ENCODE results near the gene GPC5.

DNA sequence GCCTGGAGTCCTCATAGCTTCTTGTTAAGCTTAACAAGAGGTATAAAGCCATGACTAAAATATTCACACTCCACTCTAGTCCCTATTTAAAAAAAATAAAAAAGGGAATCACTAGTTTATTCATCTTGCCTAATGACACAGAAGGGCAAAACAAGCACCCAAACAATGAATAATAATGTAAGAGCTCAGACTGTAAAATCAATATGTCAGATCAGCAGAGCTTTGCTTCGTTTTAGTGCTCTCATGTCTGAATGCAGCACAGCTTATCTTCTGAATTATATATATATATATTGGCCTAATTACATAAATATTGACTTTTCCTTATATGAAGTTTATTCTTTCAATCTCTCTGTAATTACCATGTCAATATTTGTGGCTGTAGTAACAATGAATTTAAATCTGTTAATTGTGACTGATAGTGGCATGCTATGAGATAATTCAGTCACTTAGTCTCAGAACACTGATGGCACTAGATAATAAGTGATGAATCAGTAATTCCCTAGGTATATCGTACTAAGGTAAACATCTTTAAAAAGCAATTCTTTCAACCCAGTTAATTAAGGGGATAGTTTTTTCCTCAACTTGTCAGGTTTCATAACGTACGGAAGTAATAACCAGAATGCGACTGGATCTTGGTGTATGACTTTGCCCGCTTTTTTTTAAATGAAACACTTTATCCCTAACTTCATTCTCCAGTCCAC lies 1466.3 kb downstream of the GPC5 start:
- TF ChIP-seq, protein P1, sequence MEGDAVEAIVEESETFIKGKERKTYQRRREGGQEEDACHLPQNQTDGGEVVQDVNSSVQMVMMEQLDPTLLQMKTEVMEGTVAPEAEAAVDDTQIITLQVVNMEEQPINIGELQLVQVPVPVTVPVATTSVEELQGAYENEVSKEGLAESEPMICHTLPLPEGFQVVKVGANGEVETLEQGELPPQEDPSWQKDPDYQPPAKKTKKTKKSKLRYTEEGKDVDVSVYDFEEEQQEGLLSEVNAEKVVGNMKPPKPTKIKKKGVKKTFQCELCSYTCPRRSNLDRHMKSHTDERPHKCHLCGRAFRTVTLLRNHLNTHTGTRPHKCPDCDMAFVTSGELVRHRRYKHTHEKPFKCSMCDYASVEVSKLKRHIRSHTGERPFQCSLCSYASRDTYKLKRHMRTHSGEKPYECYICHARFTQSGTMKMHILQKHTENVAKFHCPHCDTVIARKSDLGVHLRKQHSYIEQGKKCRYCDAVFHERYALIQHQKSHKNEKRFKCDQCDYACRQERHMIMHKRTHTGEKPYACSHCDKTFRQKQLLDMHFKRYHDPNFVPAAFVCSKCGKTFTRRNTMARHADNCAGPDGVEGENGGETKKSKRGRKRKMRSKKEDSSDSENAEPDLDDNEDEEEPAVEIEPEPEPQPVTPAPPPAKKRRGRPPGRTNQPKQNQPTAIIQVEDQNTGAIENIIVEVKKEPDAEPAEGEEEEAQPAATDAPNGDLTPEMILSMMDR (IDR thresholded peaks at IDR 0.05), result no peak
- no peak for TF ChIP-seq EZH2 (IDR thresholded peaks at IDR 0.05)
